Uterus (tissue), 4 donors: Measurements from ENCODE around the gene MFAP5. TPM values are rescaled to one million over a fixed set of nuclear protein-coding genes. Genes with fewer than 3 reads are reported as not detected.
A peak's percentile ranks its signal among the peaks of the same experiment; 100 is the strongest.

ENCODE experiments used
- DNase-seq, 2 donors: peaks; one replicate each; pipeline ENCODE4 v3.0.0-alpha.2; 2019 to 2020
- H3K27ac ChIP-seq, 2 donors: fragments of 200-600 bp; sonication (generic); 1 replicate in 1 of 2; 2 replicates in 1 of 2; pipeline ENCODE4 v1.5.1; 2016 to 2018
- H3K27me3 ChIP-seq, 2 donors: fragments of 200-600 bp; sonication (generic); one replicate each; pipeline ENCODE4 v1.5.1; 2018 to 2019; ENCODE audit warnings: control low read depth in 1 of 2
- H3K36me3 ChIP-seq, 2 donors: fragments of 200-600 bp; sonication (generic); one replicate each; pipeline ENCODE4 v1.5.1; 2019; ENCODE audit warnings: control low read depth in 1 of 2
- H3K4me1 ChIP-seq, 2 donors: fragments of 200-600 bp; sonication (generic); one replicate each; pipeline ENCODE4 v1.5.1; 2018 to 2019; ENCODE audit warnings: control low read depth in 1 of 2
- H3K4me3 ChIP-seq, 2 donors: fragments of 200-600 bp; sonication (generic); 1 replicate in 1 of 2; 2 replicates in 1 of 2; pipeline ENCODE4 v1.5.1; 2018 to 2019; ENCODE audit warnings: mild to moderate bottlenecking in 1 of 2
- H3K9me3 ChIP-seq, 2 donors: fragments of 200-600 bp; sonication (generic); one replicate each; pipeline ENCODE4 v1.5.1; 2019; ENCODE audit warnings: control low read depth in 1 of 2
- CTCF ChIP-seq, 4 experiments: fragments of 200-600 bp in 2 of 4; fragments of 450-650 bp in 2 of 4; sonication (generic) in 2 of 4; IDR thresholded peaks; one replicate each; pipeline ENCODE4 v1.5.1; 2016 to 2019; ENCODE audit warnings: antibody characterized with exemption in 4 of 4, mild to moderate bottlenecking in 2 of 4, moderate library complexity in 1 of 4
- POLR2A ChIP-seq, 2 donors: fragments of 450-650 bp; IDR thresholded peaks; one replicate each; pipeline ENCODE4 v1.6.1; 2016; ENCODE audit warnings: antibody characterized with exemption in 2 of 2, mild to moderate bottlenecking in 1 of 2, moderate library complexity in 1 of 2
- intact Hi-C: fragments of 100-400 bp; cut with DNase I; formaldehyde crosslinking; loops from one replicate; pipeline ENCODE4 v1.15.1; 2023; ENCODE audit warnings: low total_unique reads
- total RNA-seq, 4 donors: library from RNA; depleted of rRNA in 3 of 4; stranded (reverse); fragments of >200 nt in 3 of 4; gene quantifications; one replicate each; pipeline versions ENCODE4 v1.1.0 to v1.2.4, GENCODE V29; 2014 to 2023
- donor health status: DM: yes; HTN: yes; CAD: no.

The MFAP5 gene
- total RNA-seq, 4 donors from 2014 or later, result 36.8 to 259 (median 151) TPM

GRCh38 chr12:8696442-8697090, 33.9 kb upstream of the MFAP5 start:
- peak overlapping the region; percentile 99 to 100 for H3K27ac ChIP-seq
- no peaks in the 10 kb centered on the region for H3K27me3 ChIP-seq
- H3K9me3 ChIP-seq, result no peaks in the 10 kb centered on the region
- H3K36me3 ChIP-seq, result no peaks in the 10 kb centered on the region
- TF ChIP-seq CTCF (IDR thresholded peaks at IDR 0.05), result no peak
- TF ChIP-seq POLR2A (IDR thresholded peaks at IDR 0.05), result no peak
- H3K4me1 ChIP-seq, result no peaks in the 10 kb centered on the region
- DNase-seq, result no peak
- intact Hi-C loops, result no loop called here
- H3K4me3 ChIP-seq, result peak overlapping the region; percentile 66 to 99

- intact Hi-C loops, result no loop called here
- no peak for TF ChIP-seq POLR2A (IDR thresholded peaks at IDR 0.05)
- TF ChIP-seq CTCF (IDR thresholded peaks at IDR 0.05), result no peak
Measured at GRCh38 chr12:8695116-8695515, 32.5 kb upstream of the MFAP5 start.

GRCh38 chr12:8692573-8692972, 29.9 kb upstream of the MFAP5 start:
- no peaks in the 10 kb centered on the region for H3K27me3 ChIP-seq
- H3K4me3 ChIP-seq, result no peak overlapping the region
- H3K9me3 ChIP-seq, result no peaks in the 10 kb centered on the region
- peak overlapping the region; percentile 67 to 91 for H3K27ac ChIP-seq
- no peaks in the 10 kb centered on the region for H3K36me3 ChIP-seq
- no peaks in the 10 kb centered on the region for H3K4me1 ChIP-seq
- DNase-seq, result peak; percentile 54 to 77
- TF ChIP-seq CTCF (IDR thresholded peaks at IDR 0.05), result no peak
- no peak for TF ChIP-seq POLR2A (IDR thresholded peaks at IDR 0.05)
- intact Hi-C loops, result no loop called here

More at GRCh38 chr12:8695116-8695515, 32.5 kb upstream of the MFAP5 start:
- H3K27me3 ChIP-seq, result no peaks in the 10 kb centered on the region
- H3K4me3 ChIP-seq, result no peak overlapping the region
- no peaks in the 10 kb centered on the region for H3K4me1 ChIP-seq
- no peaks in the 10 kb centered on the region for H3K9me3 ChIP-seq
- no peak overlapping the region for H3K27ac ChIP-seq
- no peaks in the 10 kb centered on the region for H3K36me3 ChIP-seq
- DNase-seq, result no peak

- H3K27me3 ChIP-seq, result no peaks in the 10 kb centered on the region
- H3K4me3 ChIP-seq, result no peak overlapping the region
- no peaks in the 10 kb centered on the region for H3K4me1 ChIP-seq
- H3K9me3 ChIP-seq, result no peaks in the 10 kb centered on the region
- H3K27ac ChIP-seq, result peak overlapping the region; percentile 2 to 82
- TF ChIP-seq POLR2A (IDR thresholded peaks at IDR 0.05), result no peak
- no peak for TF ChIP-seq CTCF (IDR thresholded peaks at IDR 0.05)
- intact Hi-C loops, result loop anchor here (10.0 kb wide), 1 partner anchor 205 kb away; no protein-coding TSS in a partner anchor
- no peaks in the 10 kb centered on the region for H3K36me3 ChIP-seq
- DNase-seq, result no peak
Measured at GRCh38 chr12:8689681-8690080, 27.1 kb upstream of the MFAP5 start.

- intact Hi-C loops, result loop anchor here (10.0 kb wide), 1 partner anchor 207 kb away; no protein-coding TSS in a partner anchor
- no peak for TF ChIP-seq CTCF (IDR thresholded peaks at IDR 0.05)
- peak; percentile 20 to 39 for TF ChIP-seq POLR2A (IDR thresholded peaks at IDR 0.05)
- H3K36me3 ChIP-seq, result no peaks in the 10 kb centered on the region
- H3K27ac ChIP-seq, result peak overlapping the region; percentile 79 to 82
- H3K9me3 ChIP-seq, result no peaks in the 10 kb centered on the region
- DNase-seq, result peak; percentile 56 to 87
- no peaks in the 10 kb centered on the region for H3K4me1 ChIP-seq
- H3K27me3 ChIP-seq, result no peaks in the 10 kb centered on the region
- no peak overlapping the region for H3K4me3 ChIP-seq
Measured at GRCh38 chr12:8687846-8688601, 25.4 kb upstream of the MFAP5 start.
